Panc1 (cell line): ENCODE data around the gene GNMT.

Source experiments
- POLR2AphosphoS5 ChIP-seq: IDR thresholded peaks from 2 replicates; pipeline ENCODE4 v1.6.1; 2012; ENCODE audit warnings: mild to moderate bottlenecking, low read depth, low read length, moderate library complexity
- TCF7L2 ChIP-seq: IDR thresholded peaks from 2 replicates; pipeline ENCODE4 v1.6.1; 2011; ENCODE audit warnings: mild to moderate bottlenecking, low read depth, low read length, inconsistent platforms
- TF ChIP-seq, protein P1 (sequence below): fragments of 450-650 bp; IDR thresholded peaks from 2 replicates; pipeline ENCODE4 v1.5.1; 2017; ENCODE audit warnings: mild to moderate bottlenecking
- TF ChIP-seq, protein P2 (sequence below), 2 experiments: IDR thresholded peaks; 2 replicates each; pipeline ENCODE4 v1.6.1; 2011 to 2012; ENCODE audit warnings: low read depth in 2 of 2, control low read depth in 1 of 2, low read length in 1 of 2, mild to moderate bottlenecking in 1 of 2, moderate library complexity in 1 of 2; ENCODE audit not compliant: insufficient read depth in 1 of 2

DNA sequence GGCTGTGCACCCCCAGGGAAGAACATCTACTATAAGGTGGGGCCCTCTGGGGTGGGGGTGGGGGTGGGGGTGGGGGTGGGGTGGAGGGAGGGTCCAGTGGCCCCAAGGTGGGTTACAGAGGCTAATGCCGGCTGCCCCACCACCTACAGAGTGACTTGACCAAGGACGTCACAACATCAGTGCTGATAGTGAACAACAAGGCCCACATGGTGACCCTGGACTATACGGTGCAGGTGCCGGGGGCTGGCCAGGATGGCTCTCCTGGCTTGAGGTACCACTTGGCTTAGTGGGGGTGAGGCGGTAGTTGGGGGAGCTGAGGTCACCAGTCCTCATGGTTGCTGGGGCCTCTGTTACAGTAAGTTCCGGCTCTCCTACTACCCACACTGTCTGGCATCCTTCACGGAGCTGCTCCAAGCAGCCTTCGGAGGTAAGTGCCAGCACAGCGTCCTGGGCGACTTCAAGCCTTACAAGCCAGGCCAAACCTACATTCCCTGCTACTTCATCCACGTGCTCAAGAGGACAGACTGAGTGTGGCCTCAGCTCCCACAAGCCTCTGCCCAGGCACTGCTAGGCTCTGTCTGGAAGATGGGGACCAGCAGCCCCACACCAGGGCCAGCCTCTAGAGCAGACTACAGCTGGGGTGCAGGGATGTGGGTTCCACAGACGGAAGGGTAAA, 2.8 kb downstream of the GNMT start:
- TF ChIP-seq, protein P1, sequence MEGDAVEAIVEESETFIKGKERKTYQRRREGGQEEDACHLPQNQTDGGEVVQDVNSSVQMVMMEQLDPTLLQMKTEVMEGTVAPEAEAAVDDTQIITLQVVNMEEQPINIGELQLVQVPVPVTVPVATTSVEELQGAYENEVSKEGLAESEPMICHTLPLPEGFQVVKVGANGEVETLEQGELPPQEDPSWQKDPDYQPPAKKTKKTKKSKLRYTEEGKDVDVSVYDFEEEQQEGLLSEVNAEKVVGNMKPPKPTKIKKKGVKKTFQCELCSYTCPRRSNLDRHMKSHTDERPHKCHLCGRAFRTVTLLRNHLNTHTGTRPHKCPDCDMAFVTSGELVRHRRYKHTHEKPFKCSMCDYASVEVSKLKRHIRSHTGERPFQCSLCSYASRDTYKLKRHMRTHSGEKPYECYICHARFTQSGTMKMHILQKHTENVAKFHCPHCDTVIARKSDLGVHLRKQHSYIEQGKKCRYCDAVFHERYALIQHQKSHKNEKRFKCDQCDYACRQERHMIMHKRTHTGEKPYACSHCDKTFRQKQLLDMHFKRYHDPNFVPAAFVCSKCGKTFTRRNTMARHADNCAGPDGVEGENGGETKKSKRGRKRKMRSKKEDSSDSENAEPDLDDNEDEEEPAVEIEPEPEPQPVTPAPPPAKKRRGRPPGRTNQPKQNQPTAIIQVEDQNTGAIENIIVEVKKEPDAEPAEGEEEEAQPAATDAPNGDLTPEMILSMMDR, result no peak
- TF ChIP-seq, protein P2, sequence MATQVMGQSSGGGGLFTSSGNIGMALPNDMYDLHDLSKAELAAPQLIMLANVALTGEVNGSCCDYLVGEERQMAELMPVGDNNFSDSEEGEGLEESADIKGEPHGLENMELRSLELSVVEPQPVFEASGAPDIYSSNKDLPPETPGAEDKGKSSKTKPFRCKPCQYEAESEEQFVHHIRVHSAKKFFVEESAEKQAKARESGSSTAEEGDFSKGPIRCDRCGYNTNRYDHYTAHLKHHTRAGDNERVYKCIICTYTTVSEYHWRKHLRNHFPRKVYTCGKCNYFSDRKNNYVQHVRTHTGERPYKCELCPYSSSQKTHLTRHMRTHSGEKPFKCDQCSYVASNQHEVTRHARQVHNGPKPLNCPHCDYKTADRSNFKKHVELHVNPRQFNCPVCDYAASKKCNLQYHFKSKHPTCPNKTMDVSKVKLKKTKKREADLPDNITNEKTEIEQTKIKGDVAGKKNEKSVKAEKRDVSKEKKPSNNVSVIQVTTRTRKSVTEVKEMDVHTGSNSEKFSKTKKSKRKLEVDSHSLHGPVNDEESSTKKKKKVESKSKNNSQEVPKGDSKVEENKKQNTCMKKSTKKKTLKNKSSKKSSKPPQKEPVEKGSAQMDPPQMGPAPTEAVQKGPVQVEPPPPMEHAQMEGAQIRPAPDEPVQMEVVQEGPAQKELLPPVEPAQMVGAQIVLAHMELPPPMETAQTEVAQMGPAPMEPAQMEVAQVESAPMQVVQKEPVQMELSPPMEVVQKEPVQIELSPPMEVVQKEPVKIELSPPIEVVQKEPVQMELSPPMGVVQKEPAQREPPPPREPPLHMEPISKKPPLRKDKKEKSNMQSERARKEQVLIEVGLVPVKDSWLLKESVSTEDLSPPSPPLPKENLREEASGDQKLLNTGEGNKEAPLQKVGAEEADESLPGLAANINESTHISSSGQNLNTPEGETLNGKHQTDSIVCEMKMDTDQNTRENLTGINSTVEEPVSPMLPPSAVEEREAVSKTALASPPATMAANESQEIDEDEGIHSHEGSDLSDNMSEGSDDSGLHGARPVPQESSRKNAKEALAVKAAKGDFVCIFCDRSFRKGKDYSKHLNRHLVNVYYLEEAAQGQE (IDR thresholded peaks at IDR 0.05; ENCODE audit: insufficient read depth in 1 of 2, low read depth in 2 of 2, low read length in 1 of 2), result no peak
- TF ChIP-seq POLR2AphosphoS5 (no peak), TCF7L2 (no peak)
